Measurements from ENCODE around the gene PSAT1. TPM values are rescaled to one million over a fixed set of nuclear protein-coding genes. Genes with fewer than 3 reads are reported as not detected.

The PSAT1 gene
- total and polyA plus RNA-seq, 4 donors: 0.56 to 4.1 (median 2.2) TPM

DNA sequence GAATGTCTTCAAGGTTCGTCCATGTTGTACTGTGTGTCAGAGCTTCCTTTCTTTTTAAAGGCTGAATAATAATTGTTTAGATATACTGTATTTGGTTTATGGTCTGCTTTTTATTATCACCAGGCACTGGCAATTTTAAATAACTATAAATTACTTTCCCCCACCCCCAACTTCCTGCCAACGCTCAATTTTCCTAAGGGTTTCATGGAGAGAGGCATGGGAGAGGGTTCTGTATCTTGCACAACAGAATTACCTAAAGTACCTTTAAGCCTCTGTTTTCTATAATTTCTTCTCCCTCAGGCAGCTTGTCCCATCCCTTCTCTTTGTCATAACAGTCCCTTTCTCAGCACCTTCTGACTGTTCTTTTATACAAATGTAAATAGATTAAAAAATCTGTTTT lies 10.4 kb downstream of the PSAT1 start:
- DNase-seq (no peak), ATAC-seq (ENCODE audit: low FRiP score) (no peak)
- Histone ChIP-seq H3K4me1 (ENCODE audit: control insufficient read depth in 1 of 2, insufficient read depth in 2 of 2, low read length in 2 of 2) (no peaks in the 10 kb centered on the region), H3K9me3 (ENCODE audit: control insufficient read depth, low read length) (no peaks in the 10 kb centered on the region), H3K36me3 (ENCODE audit: control insufficient read depth in 1 of 2, insufficient read depth in 2 of 2, low read length in 1 of 2) (peaks cover 0 to 2% of the 10 kb centered on the region in 2 donors), H3K27me3 (ENCODE audit: control insufficient read depth in 1 of 2, insufficient read depth in 2 of 2, low read length in 1 of 2) (no peaks in the 10 kb centered on the region), H3K4me3 (ENCODE audit: low read length in 2 of 2) (no peak overlapping the region), H3K27ac (ENCODE audit: low read depth in 1 of 2, low read length in 2 of 2) (no peak overlapping the region)
- intact Hi-C loops (cut with DNase I): no loop called here
- 87 to 89% methylated on average over 2 of the region's 2 CpGs for WGBS, 2 donors

DNA sequence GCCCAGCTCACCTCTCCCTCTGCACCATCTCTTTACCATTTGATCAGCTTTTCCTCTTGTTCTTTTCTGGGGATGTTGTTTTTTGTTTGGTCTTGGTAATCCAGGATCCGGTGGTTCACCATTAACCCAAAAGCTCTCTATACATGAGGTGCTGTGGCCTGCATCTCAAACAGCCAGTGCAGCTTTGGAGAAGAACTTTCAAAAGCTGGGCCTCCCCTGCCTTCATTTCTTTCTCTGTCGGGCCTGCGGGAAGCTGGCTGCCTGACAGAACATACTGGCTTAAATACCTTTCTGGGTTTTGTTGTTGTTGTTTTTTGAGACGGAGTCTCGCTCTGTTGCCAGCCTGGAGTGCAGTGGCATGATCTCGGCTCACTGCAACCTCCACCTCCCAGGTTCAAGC lies 12.1 kb downstream of the PSAT1 start:
- Histone ChIP-seq H3K4me3 (ENCODE audit: low read length in 2 of 2) (no peak overlapping the region), H3K4me1 (ENCODE audit: control insufficient read depth in 1 of 2, insufficient read depth in 2 of 2, low read length in 2 of 2) (no peaks in the 10 kb centered on the region), H3K9me3 (ENCODE audit: control insufficient read depth, low read length) (no peaks in the 10 kb centered on the region), H3K27me3 (ENCODE audit: control insufficient read depth in 1 of 2, insufficient read depth in 2 of 2, low read length in 1 of 2) (no peaks in the 10 kb centered on the region), H3K27ac (ENCODE audit: low read depth in 1 of 2, low read length in 2 of 2) (no peak overlapping the region), H3K36me3 (ENCODE audit: control insufficient read depth in 1 of 2, insufficient read depth in 2 of 2, low read length in 1 of 2) (peaks cover 0 to 2% of the 10 kb centered on the region in 2 donors)
- intact Hi-C loops (cut with DNase I): no loop called here
- 41 to 58% methylated on average over 6 of the region's 6 CpGs for WGBS, 2 donors
- ATAC-seq (ENCODE audit: low FRiP score): no peak
- no peak for DNase-seq

DNA sequence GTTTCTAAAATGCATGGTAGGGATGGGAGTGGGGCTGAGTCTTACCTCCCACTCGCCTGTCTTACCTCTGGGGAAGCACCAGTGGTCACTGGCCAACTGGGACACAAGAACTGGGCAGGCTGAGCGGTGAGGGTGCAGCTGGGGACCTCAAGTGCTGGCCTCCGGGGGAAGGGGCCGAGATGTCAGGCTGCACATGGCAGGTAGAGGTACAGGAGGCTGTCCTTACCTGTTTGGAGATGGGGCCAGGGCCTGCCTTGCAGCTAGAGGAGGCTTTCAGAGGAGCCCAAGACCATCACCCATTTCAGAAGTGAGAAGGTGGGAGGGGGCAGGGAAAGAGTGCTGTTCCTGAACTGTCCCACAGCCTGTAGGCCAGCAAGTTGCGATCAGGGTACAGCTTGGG lies 14.2 kb downstream of the PSAT1 start:
- no peak for ATAC-seq (ENCODE audit: low FRiP score)
- Histone ChIP-seq H3K9me3 (ENCODE audit: control insufficient read depth, low read length) (no peaks in the 10 kb centered on the region), H3K36me3 (ENCODE audit: control insufficient read depth in 1 of 2, insufficient read depth in 2 of 2, low read length in 1 of 2) (no peaks in the 10 kb centered on the region), H3K4me3 (ENCODE audit: low read length in 2 of 2) (no peak overlapping the region), H3K4me1 (ENCODE audit: control insufficient read depth in 1 of 2, insufficient read depth in 2 of 2, low read length in 2 of 2) (no peaks in the 10 kb centered on the region), H3K27me3 (ENCODE audit: control insufficient read depth in 1 of 2, insufficient read depth in 2 of 2, low read length in 1 of 2) (no peaks in the 10 kb centered on the region), H3K27ac (ENCODE audit: low read depth in 1 of 2, low read length in 2 of 2) (no peak overlapping the region)
- WGBS, 2 donors: 97 to 98% methylated on average over 5 of the region's 5 CpGs
- no peak for DNase-seq
- intact Hi-C loops (cut with DNase I): no loop called here

DNA sequence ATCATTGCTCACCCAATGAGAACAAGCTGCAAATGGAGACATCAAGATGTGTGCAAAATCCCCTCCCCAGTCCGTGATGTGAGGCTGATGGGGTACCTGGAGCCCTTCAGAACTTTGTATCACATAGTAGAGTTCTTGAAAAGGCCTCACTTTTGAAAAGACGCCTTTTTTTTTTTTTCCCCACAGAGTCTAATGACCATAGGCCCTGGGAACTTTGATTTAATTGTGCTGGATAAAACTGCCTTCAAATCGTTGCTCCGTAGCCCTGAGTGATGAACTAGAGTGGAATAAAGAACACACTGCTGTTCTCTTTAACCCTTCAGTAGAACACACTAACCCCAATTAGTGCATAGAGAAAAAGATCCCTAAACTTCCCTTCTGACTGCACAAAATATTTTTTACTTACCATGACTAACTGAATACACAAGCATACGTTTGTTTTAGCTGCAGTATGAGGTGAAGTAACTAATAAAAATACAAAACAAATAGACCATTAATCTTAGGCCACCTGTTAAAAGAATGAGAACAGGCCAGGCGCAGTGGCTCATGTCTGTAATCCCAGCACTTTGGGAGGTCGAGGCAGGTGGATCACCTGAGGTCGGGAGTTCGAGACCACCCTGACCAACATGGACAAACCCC lies 15.1 kb downstream of the PSAT1 start:
- Histone ChIP-seq H3K9me3 (ENCODE audit: control insufficient read depth, low read length) (no peaks in the 10 kb centered on the region), H3K27ac (ENCODE audit: low read depth in 1 of 2, low read length in 2 of 2) (no peak overlapping the region), H3K4me3 (ENCODE audit: low read length in 2 of 2) (no peak overlapping the region), H3K36me3 (ENCODE audit: control insufficient read depth in 1 of 2, insufficient read depth in 2 of 2, low read length in 1 of 2) (no peaks in the 10 kb centered on the region), H3K4me1 (ENCODE audit: control insufficient read depth in 1 of 2, insufficient read depth in 2 of 2, low read length in 2 of 2) (no peaks in the 10 kb centered on the region), H3K27me3 (ENCODE audit: control insufficient read depth in 1 of 2, insufficient read depth in 2 of 2, low read length in 1 of 2) (no peaks in the 10 kb centered on the region)
- intact Hi-C loops (cut with DNase I): no loop called here
- no peak for ATAC-seq (ENCODE audit: low FRiP score)
- WGBS, 2 donors: 59 to 79% methylated on average over 9 of the region's 9 CpGs
- no peak for DNase-seq

DNA sequence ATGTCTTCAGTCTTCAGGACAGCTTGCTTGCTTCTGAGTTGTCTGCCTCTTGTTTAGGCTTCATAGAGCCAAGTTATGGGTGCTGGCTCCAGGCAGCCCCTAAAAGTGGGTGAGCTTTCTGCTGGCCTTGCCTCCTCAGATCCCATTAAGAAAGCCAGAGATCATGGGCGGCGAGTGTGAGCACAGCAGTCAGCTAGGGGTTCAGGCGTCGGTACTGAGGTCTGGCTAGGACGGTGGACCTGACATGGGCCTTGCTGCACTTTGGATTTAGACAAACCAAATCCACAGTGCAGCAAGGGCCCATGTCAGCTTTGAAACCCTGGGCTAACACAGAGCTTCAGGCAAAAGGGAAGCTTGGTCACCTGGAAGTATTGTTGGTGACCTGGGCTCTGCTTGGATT lies 17.6 kb downstream of the PSAT1 start:
- Histone ChIP-seq H3K4me3 (ENCODE audit: low read length in 2 of 2) (no peak overlapping the region), H3K36me3 (ENCODE audit: control insufficient read depth in 1 of 2, insufficient read depth in 2 of 2, low read length in 1 of 2) (no peaks in the 10 kb centered on the region), H3K27ac (ENCODE audit: low read depth in 1 of 2, low read length in 2 of 2) (no peak overlapping the region), H3K4me1 (ENCODE audit: control insufficient read depth in 1 of 2, insufficient read depth in 2 of 2, low read length in 2 of 2) (no peaks in the 10 kb centered on the region), H3K9me3 (ENCODE audit: control insufficient read depth, low read length) (no peaks in the 10 kb centered on the region), H3K27me3 (ENCODE audit: control insufficient read depth in 1 of 2, insufficient read depth in 2 of 2, low read length in 1 of 2) (no peaks in the 10 kb centered on the region)
- no peak for ATAC-seq (ENCODE audit: low FRiP score)
- intact Hi-C loops (cut with DNase I): no loop called here
- WGBS, 2 donors: 88 to 92% methylated on average over 5 of the region's 5 CpGs
- DNase-seq: no peak

DNA sequence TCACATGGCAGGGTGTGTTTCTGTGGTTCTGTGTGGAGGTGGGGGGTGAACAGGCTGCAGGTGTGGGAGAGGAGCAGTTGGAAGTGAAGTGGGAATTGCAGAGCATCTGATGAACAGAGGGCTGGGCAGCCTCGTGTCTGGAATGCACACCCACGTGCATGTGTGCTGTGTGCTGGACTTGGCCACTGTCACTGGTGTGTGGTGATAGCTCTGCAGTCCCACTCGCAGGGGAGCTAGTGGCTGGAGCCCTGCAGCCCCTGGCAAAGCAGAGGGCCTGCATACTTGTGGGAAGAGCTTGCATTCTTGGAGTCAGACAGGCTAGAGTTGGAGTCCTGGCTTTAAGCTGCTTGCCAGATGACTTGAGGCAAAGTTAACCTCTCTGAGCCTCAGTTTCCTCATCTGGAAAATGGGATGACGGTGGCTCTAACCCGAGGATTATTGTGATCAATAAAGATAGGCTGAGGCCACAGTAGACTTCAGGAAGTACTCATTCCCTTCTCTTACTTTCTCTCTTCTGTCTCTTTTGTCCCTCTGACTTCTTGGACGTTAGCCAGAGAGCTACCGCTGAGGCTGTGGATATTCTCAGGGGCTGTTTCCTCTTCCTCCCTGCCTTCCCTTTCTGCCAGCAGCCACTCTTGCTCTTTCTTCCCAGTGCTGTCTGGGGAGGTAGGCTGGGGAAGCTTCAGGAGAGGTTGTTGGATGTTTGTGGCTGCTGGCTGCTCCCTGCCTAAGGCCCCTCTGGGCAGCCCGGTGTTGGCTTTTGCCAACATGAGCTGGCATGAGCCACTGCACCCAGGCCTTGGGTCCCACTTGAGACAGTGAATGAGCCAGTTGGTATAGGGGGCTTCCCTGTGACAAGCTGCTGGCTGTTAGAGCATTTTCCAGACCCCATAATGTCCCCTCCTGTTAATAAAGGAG lies 18.3 kb downstream of the PSAT1 start:
- Histone ChIP-seq H3K4me1 (ENCODE audit: control insufficient read depth in 1 of 2, insufficient read depth in 2 of 2, low read length in 2 of 2) (no peaks in the 10 kb centered on the region), H3K9me3 (ENCODE audit: control insufficient read depth, low read length) (no peaks in the 10 kb centered on the region), H3K4me3 (ENCODE audit: low read length in 2 of 2) (no peak overlapping the region), H3K36me3 (ENCODE audit: control insufficient read depth in 1 of 2, insufficient read depth in 2 of 2, low read length in 1 of 2) (no peaks in the 10 kb centered on the region), H3K27ac (ENCODE audit: low read depth in 1 of 2, low read length in 2 of 2) (no peak overlapping the region), H3K27me3 (ENCODE audit: control insufficient read depth in 1 of 2, insufficient read depth in 2 of 2, low read length in 1 of 2) (no peaks in the 10 kb centered on the region)
- 51 to 54% methylated on average over 8 of the region's 8 CpGs for WGBS, 2 donors
- ATAC-seq (ENCODE audit: low FRiP score): no peak
- DNase-seq: no peak
- intact Hi-C loops (cut with DNase I): no loop called here

DNA sequence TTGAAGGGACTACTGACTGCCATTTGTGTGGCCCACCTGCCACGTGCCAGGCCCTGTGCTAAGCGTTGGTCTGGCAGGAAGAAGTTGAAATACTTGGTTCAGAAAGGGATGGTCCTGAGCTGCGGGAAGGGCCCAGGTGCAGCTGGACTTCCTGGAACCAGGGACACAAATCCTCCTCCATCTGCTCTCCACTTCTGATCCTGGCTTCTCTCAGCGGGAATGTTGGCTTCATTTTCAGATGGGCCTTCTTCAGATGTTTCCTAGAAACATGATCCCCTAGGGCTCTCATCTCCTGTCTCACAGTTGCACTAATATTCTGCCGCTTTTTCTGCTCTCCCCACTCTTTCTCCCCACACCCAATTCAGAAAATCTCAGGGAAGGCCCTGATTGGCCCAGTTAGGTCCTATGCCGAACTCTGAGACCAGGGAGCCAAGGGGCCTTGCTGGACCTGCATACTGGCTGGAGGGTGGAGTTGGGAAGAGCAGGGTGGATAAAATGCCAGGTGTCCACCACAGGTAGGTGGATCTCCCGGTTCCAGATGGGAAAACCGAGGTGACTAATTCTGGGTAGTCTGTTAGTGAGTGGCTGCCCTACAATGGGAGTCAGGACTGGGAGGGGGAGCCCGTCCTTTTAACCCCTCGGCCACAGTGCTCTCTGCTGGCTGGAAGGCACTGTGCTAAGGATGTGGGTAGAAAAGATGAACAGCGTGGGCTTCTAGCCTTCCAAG lies 19.4 kb downstream of the PSAT1 start:
- Histone ChIP-seq H3K4me3 (ENCODE audit: low read length in 2 of 2) (no peak overlapping the region), H3K27me3 (ENCODE audit: control insufficient read depth in 1 of 2, insufficient read depth in 2 of 2, low read length in 1 of 2) (no peaks in the 10 kb centered on the region), H3K27ac (ENCODE audit: low read depth in 1 of 2, low read length in 2 of 2) (no peak overlapping the region), H3K9me3 (ENCODE audit: control insufficient read depth, low read length) (no peaks in the 10 kb centered on the region), H3K4me1 (ENCODE audit: control insufficient read depth in 1 of 2, insufficient read depth in 2 of 2, low read length in 2 of 2) (no peaks in the 10 kb centered on the region), H3K36me3 (ENCODE audit: control insufficient read depth in 1 of 2, insufficient read depth in 2 of 2, low read length in 1 of 2) (no peaks in the 10 kb centered on the region)
- no peak for ATAC-seq (ENCODE audit: low FRiP score)
- no peak for DNase-seq
- intact Hi-C loops (cut with DNase I): no loop called here
- 94 to 95% methylated on average over 11 of the region's 11 CpGs for WGBS, 2 donors

DNA sequence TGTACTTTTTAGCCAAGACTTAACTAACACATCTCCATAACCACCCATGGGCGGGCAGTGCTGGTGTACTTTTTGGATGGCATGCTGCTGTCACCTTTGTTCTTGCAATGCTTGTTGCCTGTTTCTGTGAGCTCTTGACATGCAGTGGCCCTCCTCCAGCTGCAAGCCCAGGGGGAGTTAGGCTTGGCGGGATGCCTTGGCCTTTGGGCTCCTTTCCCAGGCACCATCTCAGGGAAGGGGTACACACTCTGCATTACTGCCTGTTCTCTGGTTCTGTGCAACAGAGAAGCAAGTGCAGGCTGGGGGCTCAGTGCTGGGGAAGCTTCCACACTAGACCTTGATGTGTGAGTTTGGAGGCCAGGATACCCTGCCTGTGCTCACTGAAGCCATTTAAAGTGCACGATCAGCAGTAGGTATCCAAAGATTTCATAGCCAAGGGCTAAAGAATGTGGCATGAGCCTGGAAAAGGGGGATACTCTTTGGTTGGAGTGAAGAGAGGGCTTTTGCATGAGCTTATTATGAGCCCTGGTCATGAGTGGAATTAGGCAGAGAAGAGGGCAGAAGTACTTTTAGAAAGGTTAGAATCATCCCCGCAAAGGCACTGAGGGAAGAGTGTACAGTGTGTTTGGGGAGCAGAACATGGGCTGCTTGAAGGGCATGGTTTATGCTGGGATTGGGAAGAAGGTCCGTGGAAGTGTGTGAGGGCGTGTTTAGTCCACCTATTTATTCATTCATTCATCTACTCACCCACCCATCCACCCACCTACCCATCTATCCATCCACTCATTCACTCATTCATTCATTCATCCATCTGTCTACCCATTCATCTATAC lies 22.5 kb downstream of the PSAT1 start:
- no peaks in the 10 kb centered on the region for H3K27me3 ChIP-seq (ENCODE audit: control insufficient read depth in 1 of 2, insufficient read depth in 2 of 2, low read length in 1 of 2)
- H3K4me3 ChIP-seq (ENCODE audit: low read length in 2 of 2): no peak overlapping the region
- no peaks in the 10 kb centered on the region for H3K9me3 ChIP-seq (ENCODE audit: control insufficient read depth, low read length)
- no peaks in the 10 kb centered on the region for H3K4me1 ChIP-seq (ENCODE audit: control insufficient read depth in 1 of 2, insufficient read depth in 2 of 2, low read length in 2 of 2)
- intact Hi-C loops (cut with DNase I): no loop called here
- no peak for DNase-seq
- 65 to 70% methylated on average over 6 of the region's 6 CpGs for WGBS, 2 donors
- ATAC-seq (ENCODE audit: low FRiP score): no peak
- no peak overlapping the region for H3K27ac ChIP-seq (ENCODE audit: low read depth in 1 of 2, low read length in 2 of 2)
- H3K36me3 ChIP-seq (ENCODE audit: control insufficient read depth in 1 of 2, insufficient read depth in 2 of 2, low read length in 1 of 2): no peaks in the 10 kb centered on the region
